Measurements from ENCODE around the gene EHMT1.

Gene EHMT1

GRCh38 chr9:137588311-137588710, 30.5 kb upstream of the EHMT1 start:
- no peak overlapping the region for H2AFZ ChIP-seq (ENCODE audit: low read length)
- H3F3A ChIP-seq (ENCODE audit: insufficient read depth, low read length): no peaks in the 10 kb centered on the region
- no peak overlapping the region for H3K4me2 ChIP-seq (ENCODE audit: low read length)
- no peaks in the 10 kb centered on the region for H3K9me3 ChIP-seq (ENCODE audit: low read length)
- H3K36me3 ChIP-seq (ENCODE audit: insufficient read depth, low read length): peaks cover 57% of the 10 kb centered on the region
- no peaks in the 10 kb centered on the region for H4K20me1 ChIP-seq (ENCODE audit: insufficient read depth, low read length)
- H3K79me2 ChIP-seq (ENCODE audit: insufficient read depth, low read length): no peaks in the 10 kb centered on the region; the same call in 1 of the 2 replicates
- peak overlapping the region; percentile 41 for H3K27ac ChIP-seq (ENCODE audit: low read depth, low read length, poor library complexity, severe bottlenecking)
- no peak for TF ChIP-seq EZH2 (IDR thresholded peaks at IDR 0.05; ENCODE audit: borderline replicate concordance, low read length)
- TF ChIP-seq, protein P1, sequence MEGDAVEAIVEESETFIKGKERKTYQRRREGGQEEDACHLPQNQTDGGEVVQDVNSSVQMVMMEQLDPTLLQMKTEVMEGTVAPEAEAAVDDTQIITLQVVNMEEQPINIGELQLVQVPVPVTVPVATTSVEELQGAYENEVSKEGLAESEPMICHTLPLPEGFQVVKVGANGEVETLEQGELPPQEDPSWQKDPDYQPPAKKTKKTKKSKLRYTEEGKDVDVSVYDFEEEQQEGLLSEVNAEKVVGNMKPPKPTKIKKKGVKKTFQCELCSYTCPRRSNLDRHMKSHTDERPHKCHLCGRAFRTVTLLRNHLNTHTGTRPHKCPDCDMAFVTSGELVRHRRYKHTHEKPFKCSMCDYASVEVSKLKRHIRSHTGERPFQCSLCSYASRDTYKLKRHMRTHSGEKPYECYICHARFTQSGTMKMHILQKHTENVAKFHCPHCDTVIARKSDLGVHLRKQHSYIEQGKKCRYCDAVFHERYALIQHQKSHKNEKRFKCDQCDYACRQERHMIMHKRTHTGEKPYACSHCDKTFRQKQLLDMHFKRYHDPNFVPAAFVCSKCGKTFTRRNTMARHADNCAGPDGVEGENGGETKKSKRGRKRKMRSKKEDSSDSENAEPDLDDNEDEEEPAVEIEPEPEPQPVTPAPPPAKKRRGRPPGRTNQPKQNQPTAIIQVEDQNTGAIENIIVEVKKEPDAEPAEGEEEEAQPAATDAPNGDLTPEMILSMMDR (IDR thresholded peaks at IDR 0.05; ENCODE audit: low read length): no peak
- peaks cover 24% of the 10 kb centered on the region for H3K4me1 ChIP-seq (ENCODE audit: insufficient read depth, low read length, severe bottlenecking)
- no peak overlapping the region; the same call in 1 of the 2 replicates for H3K9ac ChIP-seq (ENCODE audit: low read length)
- H3K27me3 ChIP-seq (ENCODE audit: insufficient read depth, low read length): no peaks in the 10 kb centered on the region; the same call in 1 of the 2 replicates
- no peaks in the 10 kb centered on the region for H3K9me2 ChIP-seq (ENCODE audit: low read depth, low read length)
- H3K4me3 ChIP-seq (ENCODE audit: low read depth, low read length, poor library complexity, severe bottlenecking): no peak overlapping the region

DNA sequence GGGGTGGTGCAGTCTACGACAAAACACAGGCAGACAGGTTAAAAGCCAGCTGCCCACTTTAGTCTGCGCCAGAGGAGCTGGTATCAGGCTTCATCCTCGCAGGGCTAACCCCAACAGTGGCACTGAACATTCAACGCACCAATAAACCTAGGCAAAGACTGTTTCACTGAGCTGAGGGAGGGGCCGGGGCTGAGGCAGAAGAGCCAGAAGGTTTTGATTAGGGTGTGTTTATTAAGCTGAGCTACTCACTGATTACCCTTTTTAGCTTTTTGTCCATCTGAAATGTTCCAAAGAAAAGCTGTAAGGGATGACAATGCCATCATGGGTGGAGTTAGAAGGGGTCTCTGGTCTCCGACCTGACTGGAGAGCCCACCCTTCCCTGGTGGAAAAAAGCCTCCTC, 29.9 kb upstream of the EHMT1 start:
- H4K20me1 ChIP-seq (ENCODE audit: insufficient read depth, low read length): no peaks in the 10 kb centered on the region
- TF ChIP-seq, protein P1 (IDR thresholded peaks at IDR 0.05; ENCODE audit: low read length): no peak
- no peak for TF ChIP-seq EZH2 (IDR thresholded peaks at IDR 0.05; ENCODE audit: borderline replicate concordance, low read length)
- peak overlapping the region; percentile 41 for H3K27ac ChIP-seq (ENCODE audit: low read depth, low read length, poor library complexity, severe bottlenecking)
- H3K4me3 ChIP-seq (ENCODE audit: low read depth, low read length, poor library complexity, severe bottlenecking): peak overlapping the region; percentile 88
- peaks cover 24% of the 10 kb centered on the region for H3K4me1 ChIP-seq (ENCODE audit: insufficient read depth, low read length, severe bottlenecking)
- no peak overlapping the region for H2AFZ ChIP-seq (ENCODE audit: low read length)
- H3K27me3 ChIP-seq (ENCODE audit: insufficient read depth, low read length): no peaks in the 10 kb centered on the region; the same call in 1 of the 2 replicates
- peak overlapping the region; percentile 85 for H3K9ac ChIP-seq (ENCODE audit: low read length)
- H3K36me3 ChIP-seq (ENCODE audit: insufficient read depth, low read length): peaks cover 51% of the 10 kb centered on the region
- H3K79me2 ChIP-seq (ENCODE audit: insufficient read depth, low read length): no peaks in the 10 kb centered on the region; the same call in 1 of the 2 replicates
- H3K9me3 ChIP-seq (ENCODE audit: low read length): no peaks in the 10 kb centered on the region
- peak overlapping the region; percentile 94 for H3K4me2 ChIP-seq (ENCODE audit: low read length)
- H3F3A ChIP-seq (ENCODE audit: insufficient read depth, low read length): no peaks in the 10 kb centered on the region
- H3K9me2 ChIP-seq (ENCODE audit: low read depth, low read length): no peaks in the 10 kb centered on the region

DNA sequence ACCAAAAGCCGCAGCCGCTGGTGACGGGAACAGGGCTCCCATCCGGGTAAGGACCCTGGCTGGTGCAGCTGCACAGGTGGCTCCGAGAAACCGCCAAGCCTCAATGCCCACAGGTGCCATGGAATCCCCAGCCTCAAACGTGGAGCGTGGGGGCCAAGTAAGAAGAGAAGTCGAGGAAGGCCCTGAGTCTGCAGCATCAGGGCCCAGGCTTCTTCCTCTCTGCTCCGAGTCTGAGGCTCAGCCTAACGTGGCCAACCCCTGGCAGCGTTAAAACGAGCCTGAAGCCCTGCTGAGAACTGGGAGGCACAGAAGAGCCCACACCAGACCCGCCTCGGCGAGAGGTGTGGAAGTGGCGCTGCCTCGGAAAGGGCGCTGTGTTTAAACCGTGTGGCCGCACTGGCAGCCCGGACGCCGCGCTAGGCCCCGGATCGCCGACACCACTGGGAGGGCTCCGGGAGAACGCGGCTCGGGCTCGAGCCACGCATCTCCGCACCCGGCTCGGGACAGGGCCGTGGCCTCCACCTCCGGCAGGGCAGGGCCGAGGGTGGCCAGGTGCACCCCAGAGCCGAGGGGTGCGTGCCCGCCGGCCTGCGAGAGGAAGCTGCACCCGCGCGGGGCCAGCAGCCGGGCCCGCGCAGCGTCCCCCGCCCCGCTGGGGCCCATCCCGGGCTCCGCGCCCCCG, 29.2 kb upstream of the EHMT1 start:
- H3K36me3 ChIP-seq (ENCODE audit: insufficient read depth, low read length): peaks cover 44% of the 10 kb centered on the region
- H3K9ac ChIP-seq (ENCODE audit: low read length): peak overlapping the region; percentile 85
- TF ChIP-seq EZH2 (IDR thresholded peaks at IDR 0.05; ENCODE audit: borderline replicate concordance, low read length): no peak
- TF ChIP-seq, protein P1 (IDR thresholded peaks at IDR 0.05; ENCODE audit: low read length): no peak
- peaks cover 24% of the 10 kb centered on the region for H3K4me1 ChIP-seq (ENCODE audit: insufficient read depth, low read length, severe bottlenecking)
- H3F3A ChIP-seq (ENCODE audit: insufficient read depth, low read length): no peaks in the 10 kb centered on the region
- peak overlapping the region; percentile 88 for H3K4me3 ChIP-seq (ENCODE audit: low read depth, low read length, poor library complexity, severe bottlenecking)
- H3K9me3 ChIP-seq (ENCODE audit: low read length): no peaks in the 10 kb centered on the region
- H3K79me2 ChIP-seq (ENCODE audit: insufficient read depth, low read length): no peaks in the 10 kb centered on the region; the same call in 1 of the 2 replicates
- peak overlapping the region; percentile 41 for H3K27ac ChIP-seq (ENCODE audit: low read depth, low read length, poor library complexity, severe bottlenecking)
- peak overlapping the region; percentile 94 for H3K4me2 ChIP-seq (ENCODE audit: low read length)
- H3K27me3 ChIP-seq (ENCODE audit: insufficient read depth, low read length): no peaks in the 10 kb centered on the region; the same call in 1 of the 2 replicates
- no peak overlapping the region for H2AFZ ChIP-seq (ENCODE audit: low read length)
- H4K20me1 ChIP-seq (ENCODE audit: insufficient read depth, low read length): no peaks in the 10 kb centered on the region
- H3K9me2 ChIP-seq (ENCODE audit: low read depth, low read length): no peaks in the 10 kb centered on the region

Measured in OCI-LY1 (cell line).